Activated CD4-positive, alpha-beta T cell treated with anti-CD3 and anti-CD28 coated beads, Interleukin-2, amount 10 ng/mL, durations not matched to agents 7 days and 5 days (primary cell): ENCODE measurements around the gene CGB1. TPM values are rescaled to one million over a fixed set of nuclear protein-coding genes. Genes with fewer than 3 reads are reported as not detected.
A peak's percentile ranks its signal among the peaks of the same experiment; 100 is the strongest.
"Not testable (repeated sequence)": the region's sequence is repeated elsewhere in the genome, so short reads cannot be mapped to it uniquely, and the experiment has no call there.

Experiments used
- CTCF ChIA-PET: fragments of 350-600 bp; sonication (Branson Sonifier 250); formaldehyde crosslinking; loops from one replicate; lab custom pipeline; 2021; ENCODE audit warnings: antibody characterized with exemption; lab: Charles Lee
- POLR2A ChIA-PET: fragments of 350-600 bp; sonication (Branson Sonifier 250); formaldehyde crosslinking; loops from one replicate; lab custom pipeline; 2021; ENCODE audit warnings: antibody characterized with exemption; lab: Charles Lee
- DNase-seq: peaks from one replicate; pipeline ENCODE4 v3.0.0-alpha.2; 2020
- H3K27ac Mint-ChIP-seq: one replicate; pipeline ENCODE4 v1.8.0; 2021; ENCODE audit warnings: mild to moderate bottlenecking, moderate library complexity, mixed read lengths
- H3K27me3 Mint-ChIP-seq: one replicate; pipeline ENCODE4 v1.8.0; 2021; ENCODE audit warnings: mixed read lengths
- H3K36me3 Mint-ChIP-seq: one replicate; pipeline ENCODE4 v1.8.0; 2021; ENCODE audit warnings: low read depth, mixed read lengths
- H3K4me1 Mint-ChIP-seq: one replicate; pipeline ENCODE4 v1.8.0; 2021; ENCODE audit warnings: mixed read lengths
- H3K4me3 Mint-ChIP-seq: one replicate; pipeline ENCODE4 v1.8.0; 2021; ENCODE audit warnings: mild to moderate bottlenecking, moderate library complexity, mixed read lengths
- H3K9me3 Mint-ChIP-seq: one replicate; pipeline ENCODE4 v1.8.0; 2021; ENCODE audit warnings: mixed read lengths
- total RNA-seq, 2 experiments: library from RNA; stranded (reverse); gene quantifications; one replicate each; pipeline ENCODE4 v1.2.3, GENCODE V29; 2021

CGB1 gene
- total RNA-seq, 2 experiments from 2014 or later = not detected

DNA sequence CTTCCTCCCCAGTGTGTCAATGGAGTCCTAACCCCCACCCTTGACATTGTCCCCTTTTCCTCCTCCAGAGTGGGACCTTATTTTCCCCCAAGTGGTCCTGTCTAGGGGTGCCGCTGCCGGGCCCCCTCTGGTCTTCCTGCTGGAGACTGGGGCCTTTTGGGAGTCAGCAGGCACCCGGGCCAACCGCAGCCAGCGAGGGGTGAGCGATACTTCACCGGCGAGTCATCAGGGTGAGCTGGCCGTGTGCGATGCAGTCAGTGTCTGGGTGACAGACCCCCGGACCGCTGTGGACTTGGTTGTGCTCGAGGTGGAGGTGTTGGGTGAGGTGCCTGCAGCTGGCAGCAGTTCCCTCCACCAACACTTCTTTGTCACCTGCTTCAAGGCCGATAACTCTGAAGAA, 6.9 kb downstream of the CGB1 start:
- H3K4me1 Mint-ChIP-seq, POLR2A ChIA-PET, DNase-seq, H3K36me3 Mint-ChIP-seq, H3K27me3 Mint-ChIP-seq, H3K9me3 Mint-ChIP-seq, H3K27ac Mint-ChIP-seq, H3K4me3 Mint-ChIP-seq, CTCF ChIA-PET: not testable (repeated sequence)

GRCh38 chr19:49028686-49029085, 8.0 kb downstream of the CGB1 start:
- H3K36me3 Mint-ChIP-seq, DNase-seq, H3K4me1 Mint-ChIP-seq, POLR2A ChIA-PET, H3K9me3 Mint-ChIP-seq, H3K4me3 Mint-ChIP-seq, H3K27ac Mint-ChIP-seq, H3K27me3 Mint-ChIP-seq: not testable (repeated sequence)
- CTCF ChIA-PET = interaction anchor here (0.6 kb wide), 1 partner anchor 30 kb away, joined by 3 read pairs; no protein-coding TSS in a partner anchor

- H3K27ac Mint-ChIP-seq = not testable (repeated sequence)
Observed at GRCh38 chr19:49025599-49025998, 11.1 kb downstream of the CGB1 start.

DNA sequence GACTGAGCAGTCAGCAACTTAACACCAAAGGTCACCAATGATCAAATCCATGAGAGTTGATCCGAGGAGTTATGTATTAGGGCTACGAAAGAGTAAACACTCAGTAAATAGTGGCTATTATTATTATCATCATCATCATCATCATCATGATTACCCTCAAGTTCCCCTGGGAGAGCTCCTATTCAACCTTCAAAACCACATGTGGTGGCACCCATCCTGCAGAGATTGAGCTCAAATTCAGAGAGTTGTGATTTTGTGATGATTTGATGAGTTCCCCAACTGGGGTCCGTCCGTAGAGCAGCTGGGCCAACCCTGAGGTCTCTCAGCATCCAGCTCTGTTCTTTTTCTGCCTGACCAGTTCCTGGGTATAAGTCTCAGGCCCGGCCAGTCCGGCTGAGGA, 11.6 kb downstream of the CGB1 start:
- H3K9me3 Mint-ChIP-seq, H3K27ac Mint-ChIP-seq, CTCF ChIA-PET, H3K4me3 Mint-ChIP-seq, DNase-seq, H3K27me3 Mint-ChIP-seq, POLR2A ChIA-PET, H3K36me3 Mint-ChIP-seq: not testable (repeated sequence)
- peaks cover 12% of the 10 kb centered on the region for H3K4me1 Mint-ChIP-seq

More at GRCh38 chr19:49025599-49025998, 11.1 kb downstream of the CGB1 start:
- H3K27me3 Mint-ChIP-seq, CTCF ChIA-PET, H3K4me3 Mint-ChIP-seq, H3K4me1 Mint-ChIP-seq, H3K9me3 Mint-ChIP-seq, POLR2A ChIA-PET, H3K36me3 Mint-ChIP-seq, DNase-seq: not testable (repeated sequence)

DNA sequence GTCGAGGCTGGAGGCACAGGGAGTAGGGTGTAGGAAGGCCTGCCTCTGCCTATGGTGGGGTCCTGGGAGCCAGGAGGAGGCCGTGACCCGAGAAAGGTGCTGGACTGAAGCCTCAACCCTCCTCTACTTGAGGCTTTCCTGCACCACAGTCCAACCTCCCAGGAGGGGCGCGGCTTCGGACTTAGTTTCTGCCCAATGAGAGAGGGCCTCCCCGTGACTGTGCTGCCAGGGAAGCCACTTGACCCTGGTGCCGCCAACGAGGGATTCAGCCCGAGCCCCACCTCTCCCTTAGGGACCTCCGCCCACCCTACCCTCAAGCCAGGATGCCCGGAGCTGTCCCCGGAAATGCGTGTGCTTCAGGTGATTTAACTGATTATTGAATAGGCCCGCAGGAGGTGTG, 12.5 kb downstream of the CGB1 start, which contains the start of gene CGB3:
Gene CGB3, minus strand, starts transcription at position 101 of the 400 bp plus-strand sequence. CDS start 362 bp downstream, outside the sequence.
- DNase-seq = not testable (repeated sequence)

GRCh38 chr19:49022116-49022515, 14.6 kb downstream of the CGB1 start:
- H3K27me3 Mint-ChIP-seq = peaks cover 26% of the 10 kb centered on the region
- no peak overlapping the region for H3K4me3 Mint-ChIP-seq
- POLR2A ChIA-PET = no interaction called here
- H3K36me3 Mint-ChIP-seq = no peaks in the 10 kb centered on the region
- H3K4me1 Mint-ChIP-seq = peaks cover 31% of the 10 kb centered on the region
- no peaks in the 10 kb centered on the region for H3K9me3 Mint-ChIP-seq
- CTCF ChIA-PET = no interaction called here
- H3K27ac Mint-ChIP-seq = no peak overlapping the region
- DNase-seq = no peak

More for the DNA sequence above, 12.5 kb downstream of the CGB1 start, which contains the start of gene CGB3:
- H3K36me3 Mint-ChIP-seq, H3K27ac Mint-ChIP-seq, POLR2A ChIA-PET, H3K4me3 Mint-ChIP-seq, H3K9me3 Mint-ChIP-seq, CTCF ChIA-PET: not testable (repeated sequence)
- Mint-ChIP-seq H3K4me1 (peaks cover 16% of the 10 kb centered on the region), H3K27me3 (peaks cover 14% of the 10 kb centered on the region)

GRCh38 chr19:49020931-49021895, 15.5 kb downstream of the CGB1 start:
- no peak for DNase-seq
- Mint-ChIP-seq H3K4me3 (no peak overlapping the region), H3K27ac (no peak overlapping the region), H3K27me3 (peaks cover 26% of the 10 kb centered on the region), H3K9me3 (no peaks in the 10 kb centered on the region), H3K36me3 (no peaks in the 10 kb centered on the region), H3K4me1 (peaks cover 31% of the 10 kb centered on the region)
- CTCF ChIA-PET = interaction anchor here (1.2 to 2.0 kb wide), 2 partner anchors 28 to 37 kb away, joined by 3 to 7 read pairs; partner anchors contain the start of genes GYS1 and RUVBL2
- POLR2A ChIA-PET = no interaction called here

DNA sequence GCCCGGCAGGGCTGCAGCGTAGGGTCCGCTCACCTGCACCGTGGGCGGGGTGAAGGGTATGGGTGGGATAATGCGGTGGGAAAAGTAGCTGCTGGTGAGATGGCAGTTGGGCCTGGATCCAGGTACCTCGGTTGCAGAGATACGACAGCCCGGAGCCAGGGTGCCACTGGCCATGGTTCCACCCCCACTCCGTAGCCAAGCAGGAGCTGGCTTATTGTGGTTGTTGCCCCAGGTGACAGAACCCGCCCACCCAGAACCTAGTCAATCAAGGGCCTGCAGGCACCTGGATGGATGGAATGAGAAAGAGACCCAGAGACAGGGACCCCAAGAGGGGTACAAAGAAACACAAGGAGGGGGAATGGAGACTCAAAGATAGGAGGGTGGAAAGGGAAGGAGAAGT, 16.4 kb downstream of the CGB1 start:
- H3K9me3 Mint-ChIP-seq = no peaks in the 10 kb centered on the region
- ChIA-PET POLR2A (no interaction called here), CTCF (interaction anchor here (1.2 to 3.6 kb wide), 4 partner anchors 13 to 38 kb away, joined by 3 to 23 read pairs (median 10); partner anchors contain the start of genes GYS1 and RUVBL2)
- H3K36me3 Mint-ChIP-seq = peaks cover 6% of the 10 kb centered on the region
- no peak for DNase-seq
- no peak overlapping the region for H3K27ac Mint-ChIP-seq
- peaks cover 26% of the 10 kb centered on the region for H3K27me3 Mint-ChIP-seq
- H3K4me1 Mint-ChIP-seq = peaks cover 31% of the 10 kb centered on the region
- no peak overlapping the region for H3K4me3 Mint-ChIP-seq

DNA sequence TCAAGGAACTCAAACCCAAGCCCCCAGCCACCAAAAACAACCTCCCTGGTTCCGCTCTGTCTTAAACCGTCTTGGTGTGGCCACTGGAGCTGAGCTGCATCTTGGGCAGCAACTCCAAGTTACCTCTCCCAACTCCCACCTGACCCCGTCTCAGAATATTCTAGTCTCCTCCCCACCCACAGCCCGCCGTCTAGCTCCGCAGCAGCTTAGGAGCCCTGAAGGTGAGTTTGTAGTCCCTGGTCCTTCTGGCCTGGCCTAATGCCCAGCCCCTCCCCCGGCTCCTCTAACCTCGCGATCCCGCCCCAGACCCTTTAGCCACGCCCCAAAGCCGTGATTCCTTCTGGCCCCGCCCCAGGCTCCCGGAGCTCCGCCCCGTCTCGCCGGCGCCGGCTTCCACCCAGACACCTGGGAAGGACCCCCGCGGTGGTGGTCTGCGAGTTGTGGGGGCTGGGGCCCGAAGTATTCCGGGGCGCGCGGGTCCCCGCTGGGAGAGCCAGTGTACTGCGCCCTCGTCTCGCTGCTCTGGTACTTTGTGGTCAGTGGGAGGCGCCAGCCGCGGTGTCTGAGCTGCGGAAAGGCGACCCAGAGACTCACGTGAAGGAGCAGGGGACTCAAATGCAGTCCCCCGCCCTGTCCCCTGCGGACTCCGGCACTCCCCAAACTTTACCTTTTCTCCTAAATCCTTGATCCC, 17.3 kb downstream of the CGB1 start:
- ChIA-PET CTCF (interaction anchor here (0.8 to 3.6 kb wide), 10 partner anchors 12 to 189 kb away, joined by 3 to 23 read pairs (median 4); partner anchors contain the start of genes GYS1 and RUVBL2), POLR2A (no interaction called here)
- Mint-ChIP-seq H3K36me3 (peaks cover 6% of the 10 kb centered on the region), H3K4me1 (peaks cover 31% of the 10 kb centered on the region), H3K27me3 (peaks cover 26% of the 10 kb centered on the region), H3K4me3 (peak overlapping the region; percentile 72), H3K27ac (no peak overlapping the region), H3K9me3 (no peaks in the 10 kb centered on the region)
- peak; percentile 60 for DNase-seq

DNA sequence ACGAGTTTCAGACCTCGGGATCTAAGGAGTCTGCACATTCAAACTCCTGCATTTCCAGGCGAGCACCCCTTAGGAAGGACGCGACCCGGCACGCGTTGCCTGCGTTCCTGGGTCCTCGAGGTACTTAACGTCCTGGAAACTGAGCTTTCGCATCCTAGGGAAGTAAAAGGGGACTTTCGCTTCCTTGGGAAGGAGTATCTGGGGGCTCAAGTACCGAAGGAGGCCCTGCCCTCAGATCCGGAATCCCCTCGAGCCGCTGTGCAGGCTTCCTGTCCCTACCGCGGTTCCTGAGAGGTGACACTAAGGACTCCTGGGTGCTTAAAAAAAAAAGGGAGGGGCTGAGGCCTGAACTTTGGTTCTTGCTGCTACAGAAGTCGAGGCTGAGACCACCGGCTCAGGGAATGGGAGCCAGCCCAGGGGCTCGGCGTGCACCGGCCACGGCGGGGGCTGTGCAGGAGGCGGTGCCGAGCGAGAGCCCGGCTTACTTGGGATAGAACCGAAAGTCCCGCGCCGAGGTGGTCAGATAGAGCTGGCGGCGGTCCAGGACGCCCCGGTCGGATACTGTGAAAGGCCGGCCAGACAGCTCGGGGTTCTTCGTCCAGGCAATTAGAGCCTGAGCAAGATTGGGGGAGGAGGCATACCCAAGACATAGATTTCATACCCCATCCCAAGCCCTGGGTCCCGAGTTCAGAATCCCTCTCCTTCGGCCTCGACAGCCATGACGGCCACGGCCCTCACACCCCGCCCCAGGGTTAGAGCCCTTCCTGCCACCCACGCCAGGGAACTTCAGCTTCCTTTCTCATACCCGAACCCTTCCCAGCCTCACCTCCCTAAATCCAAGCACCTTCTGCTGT, 18.1 kb downstream of the CGB1 start:
- POLR2A ChIA-PET = not testable (repeated sequence)
- DNase-seq = peak; percentile 15

DNA sequence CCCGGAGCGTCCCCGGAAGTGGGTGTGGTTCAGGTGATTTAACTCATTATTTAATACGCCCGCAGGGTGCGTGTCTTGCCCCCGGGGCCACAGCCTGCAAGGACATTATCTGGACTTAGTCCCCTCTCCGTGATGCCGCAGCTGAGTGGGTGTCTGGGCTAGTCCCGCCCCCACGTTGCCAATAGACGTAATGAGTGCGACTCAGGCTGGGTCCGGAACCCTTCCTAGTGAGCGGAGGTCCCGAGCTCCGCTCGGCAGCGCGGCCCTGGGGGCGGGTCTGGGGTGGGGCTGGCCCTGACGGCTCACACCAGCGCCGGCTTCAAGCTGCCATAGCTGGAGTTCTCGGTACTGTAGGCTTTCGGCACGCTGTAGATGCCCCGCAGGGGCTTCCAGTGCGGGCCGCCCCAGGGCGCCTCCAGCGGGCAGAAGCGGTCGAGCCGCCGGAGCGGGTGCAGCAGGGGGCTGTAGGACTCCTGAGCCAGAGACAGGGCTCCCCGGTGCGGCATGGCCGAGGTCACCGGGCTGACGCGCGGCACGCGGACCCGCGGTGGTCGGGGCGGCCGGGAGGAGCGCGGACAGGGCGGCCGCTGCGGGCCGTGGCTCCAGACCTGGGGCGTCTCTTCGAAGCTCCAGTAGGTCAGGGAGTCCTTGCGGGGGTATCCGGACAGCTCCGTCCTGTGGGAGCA, 18.9 kb downstream of the CGB1 start:
- Mint-ChIP-seq H3K36me3 (peaks cover 9% of the 10 kb centered on the region), H3K9me3 (no peaks in the 10 kb centered on the region), H3K27ac (no peak overlapping the region), H3K4me1 (peaks cover 31% of the 10 kb centered on the region), H3K4me3 (peak overlapping the region; percentile 72), H3K27me3 (peaks cover 26% of the 10 kb centered on the region)
- DNase-seq = peak; percentile 62
- ChIA-PET POLR2A (no interaction called here), CTCF (interaction anchor here (0.7 to 3.6 kb wide), 8 partner anchors 9 to 117 kb away, joined by 3 to 23 read pairs (median 4); partner anchors contain the start of genes CGB2, FTL, GYS1 and RUVBL2)

More for the DNA sequence above, 18.1 kb downstream of the CGB1 start:
- Mint-ChIP-seq H3K4me3 (peak overlapping the region; percentile 72), H3K4me1 (peaks cover 31% of the 10 kb centered on the region), H3K27me3 (peaks cover 26% of the 10 kb centered on the region)
- not testable (repeated sequence) for H3K36me3 Mint-ChIP-seq, H3K27ac Mint-ChIP-seq, H3K9me3 Mint-ChIP-seq
- CTCF ChIA-PET = interaction anchor here (0.9 to 3.6 kb wide), 12 partner anchors 8 to 190 kb away, joined by 3 to 23 read pairs (median 3); partner anchors contain the start of genes CGB2, FTL, GYS1 and RUVBL2
